ENCODE data around the gene PHTF2.

PHTF2 gene

DNA sequence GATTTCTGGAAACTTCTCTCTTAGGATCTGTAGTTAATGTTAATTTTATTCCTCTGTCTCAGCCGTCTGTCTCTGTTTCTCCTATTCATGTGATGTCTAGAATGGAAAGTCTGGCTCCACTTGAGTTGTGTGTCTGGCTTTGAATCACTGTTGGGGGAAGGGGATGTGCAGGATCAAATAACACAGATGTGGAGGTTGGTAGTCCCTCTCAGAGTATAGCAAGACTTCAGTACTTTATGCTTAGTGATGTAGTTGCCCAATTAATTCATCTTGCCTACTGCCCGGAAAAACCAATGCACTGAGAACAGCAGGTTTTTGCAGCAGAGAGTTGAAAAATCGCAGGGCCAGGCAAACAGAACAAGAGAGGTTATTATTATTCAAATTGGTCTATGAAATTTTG, 79.2 kb downstream of the PHTF2 start:
- Histone ChIP-seq H3K4me3 (ENCODE audit: low read depth, low read length) (no peak overlapping the region), H3K36me3 (ENCODE audit: control insufficient read depth in 2 of 2, insufficient read depth in 1 of 2, low read length in 2 of 2) (no peaks in the 10 kb centered on the region), H3K4me1 (ENCODE audit: control insufficient read depth, insufficient read depth, low read length) (no peaks in the 10 kb centered on the region), H3K9me3 (ENCODE audit: control insufficient read depth, insufficient read depth, low read depth, low read length) (no peaks in the 10 kb centered on the region), H3K27ac (ENCODE audit: extremely low read depth, low read depth, low read length) (no peak overlapping the region; the same call in 1 of the 2 replicates)
- ChIA-PET POLR2A (no interaction called here), CTCF (interaction anchor here (0.6 kb wide), 1 partner anchor 19 kb away, joined by 4 read pairs; no protein-coding TSS in a partner anchor)
- no peak for TF ChIP-seq SALL2 (tag by site-specific recombination; IDR thresholded peaks at IDR 0.05; ENCODE audit: borderline replicate concordance)
- 0 out of 2 replicates have a peak, but pooled peaks have one; percentile 20 for TF ChIP-seq ZNF600 (tag by site-specific recombination; IDR thresholded peaks at IDR 0.05)
- no peak for TF ChIP-seq ZNF157 (tag by site-specific recombination; IDR thresholded peaks at IDR 0.05)
- TF ChIP-seq PRDM4 (tag by site-specific recombination; IDR thresholded peaks at IDR 0.05): no peak
- TF ChIP-seq ZNF501 (tag by site-specific recombination; IDR thresholded peaks at IDR 0.05): no peak
- no peak for TF ChIP-seq ZNF677 (tag by site-specific recombination; IDR thresholded peaks at IDR 0.05)
- TF ChIP-seq ZNF555 (tag by site-specific recombination; conservative IDR thresholded peaks at IDR 0.05): no peak
- no peak for TF ChIP-seq ZNF184 (tag by site-specific recombination; IDR thresholded peaks at IDR 0.05)
- no peak for TF ChIP-seq SP3 (tag by site-specific recombination; IDR thresholded peaks at IDR 0.05)
- no peak for TF ChIP-seq EGR2 (tag by site-specific recombination; IDR thresholded peaks at IDR 0.05; ENCODE audit: low read depth)
- no peak for TF ChIP-seq ZNF311 (tag by site-specific recombination; IDR thresholded peaks at IDR 0.05; ENCODE audit: borderline replicate concordance)
- TF ChIP-seq ZNF112 (tag by site-specific recombination; IDR thresholded peaks at IDR 0.05): no peak
- TF ChIP-seq, protein P1, sequence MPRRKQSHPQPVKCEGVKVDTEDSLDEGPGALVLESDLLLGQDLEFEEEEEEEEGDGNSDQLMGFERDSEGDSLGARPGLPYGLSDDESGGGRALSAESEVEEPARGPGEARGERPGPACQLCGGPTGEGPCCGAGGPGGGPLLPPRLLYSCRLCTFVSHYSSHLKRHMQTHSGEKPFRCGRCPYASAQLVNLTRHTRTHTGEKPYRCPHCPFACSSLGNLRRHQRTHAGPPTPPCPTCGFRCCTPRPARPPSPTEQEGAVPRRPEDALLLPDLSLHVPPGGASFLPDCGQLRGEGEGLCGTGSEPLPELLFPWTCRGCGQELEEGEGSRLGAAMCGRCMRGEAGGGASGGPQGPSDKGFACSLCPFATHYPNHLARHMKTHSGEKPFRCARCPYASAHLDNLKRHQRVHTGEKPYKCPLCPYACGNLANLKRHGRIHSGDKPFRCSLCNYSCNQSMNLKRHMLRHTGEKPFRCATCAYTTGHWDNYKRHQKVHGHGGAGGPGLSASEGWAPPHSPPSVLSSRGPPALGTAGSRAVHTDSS (tag by site-specific recombination; IDR thresholded peaks at IDR 0.05): no peak
- TF ChIP-seq ZNF24 (tag by site-specific recombination; IDR thresholded peaks at IDR 0.05): no peak
- TF ChIP-seq ZNF473 (tag by site-specific recombination; IDR thresholded peaks at IDR 0.05): no peak
- TF ChIP-seq ZNF624 (tag by site-specific recombination; IDR thresholded peaks at IDR 0.05): no peak
- no peak for TF ChIP-seq ZNF214 (tag by site-specific recombination; IDR thresholded peaks at IDR 0.05; ENCODE audit: borderline replicate concordance)
- TF ChIP-seq ZFP3 (tag by site-specific recombination; IDR thresholded peaks at IDR 0.05; ENCODE audit: low read depth): no peak
- no peak for TF ChIP-seq ZNF544 (tag by site-specific recombination; IDR thresholded peaks at IDR 0.05)
- no peak for TF ChIP-seq ZNF514 (tag by site-specific recombination; IDR thresholded peaks at IDR 0.05)
- no peak for TF ChIP-seq ZNF394 (tag by site-specific recombination; IDR thresholded peaks at IDR 0.05; ENCODE audit: borderline replicate concordance)
- TF ChIP-seq ZNF510 (tag by site-specific recombination; IDR thresholded peaks at IDR 0.05; ENCODE audit: insufficient replicate concordance): no peak
- TF ChIP-seq, protein P2, sequence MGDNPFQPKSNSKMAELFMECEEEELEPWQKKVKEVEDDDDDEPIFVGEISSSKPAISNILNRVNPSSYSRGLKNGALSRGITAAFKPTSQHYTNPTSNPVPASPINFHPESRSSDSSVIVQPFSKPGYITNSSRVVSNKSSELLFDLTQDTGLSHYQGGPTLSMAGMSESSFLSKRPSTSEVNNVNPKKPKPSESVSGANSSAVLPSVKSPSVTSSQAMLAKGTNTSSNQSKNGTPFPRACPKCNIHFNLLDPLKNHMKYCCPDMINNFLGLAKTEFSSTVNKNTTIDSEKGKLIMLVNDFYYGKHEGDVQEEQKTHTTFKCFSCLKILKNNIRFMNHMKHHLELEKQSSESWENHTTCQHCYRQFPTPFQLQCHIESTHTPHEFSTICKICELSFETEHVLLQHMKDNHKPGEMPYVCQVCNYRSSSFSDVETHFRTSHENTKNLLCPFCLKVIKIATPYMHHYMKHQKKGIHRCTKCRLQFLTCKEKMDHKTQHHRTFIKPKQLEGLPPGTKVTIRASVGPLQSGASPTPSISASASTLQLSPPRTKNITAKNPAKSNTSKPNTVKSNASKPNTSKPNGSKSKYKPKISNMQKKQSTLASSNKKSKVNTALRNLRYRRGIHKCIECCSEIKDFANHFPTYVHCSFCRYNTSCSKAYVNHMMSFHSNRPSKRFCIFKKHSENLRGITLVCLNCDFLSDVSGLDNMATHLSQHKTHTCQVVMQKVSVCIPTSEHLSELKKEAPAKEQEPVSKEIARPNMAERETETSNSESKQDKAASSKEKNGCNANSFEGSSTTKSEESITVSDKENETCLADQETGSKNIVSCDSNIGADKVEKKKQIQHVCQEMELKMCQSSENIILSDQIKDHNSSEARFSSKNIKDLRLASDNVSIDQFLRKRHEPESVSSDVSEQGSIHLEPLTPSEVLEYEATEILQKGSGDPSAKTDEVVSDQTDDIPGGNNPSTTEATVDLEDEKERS (tag by site-specific recombination; IDR thresholded peaks at IDR 0.05): no peak
- no peak for TF ChIP-seq ZNF324 (tag by site-specific recombination; IDR thresholded peaks at IDR 0.05)
- TF ChIP-seq, protein P3, sequence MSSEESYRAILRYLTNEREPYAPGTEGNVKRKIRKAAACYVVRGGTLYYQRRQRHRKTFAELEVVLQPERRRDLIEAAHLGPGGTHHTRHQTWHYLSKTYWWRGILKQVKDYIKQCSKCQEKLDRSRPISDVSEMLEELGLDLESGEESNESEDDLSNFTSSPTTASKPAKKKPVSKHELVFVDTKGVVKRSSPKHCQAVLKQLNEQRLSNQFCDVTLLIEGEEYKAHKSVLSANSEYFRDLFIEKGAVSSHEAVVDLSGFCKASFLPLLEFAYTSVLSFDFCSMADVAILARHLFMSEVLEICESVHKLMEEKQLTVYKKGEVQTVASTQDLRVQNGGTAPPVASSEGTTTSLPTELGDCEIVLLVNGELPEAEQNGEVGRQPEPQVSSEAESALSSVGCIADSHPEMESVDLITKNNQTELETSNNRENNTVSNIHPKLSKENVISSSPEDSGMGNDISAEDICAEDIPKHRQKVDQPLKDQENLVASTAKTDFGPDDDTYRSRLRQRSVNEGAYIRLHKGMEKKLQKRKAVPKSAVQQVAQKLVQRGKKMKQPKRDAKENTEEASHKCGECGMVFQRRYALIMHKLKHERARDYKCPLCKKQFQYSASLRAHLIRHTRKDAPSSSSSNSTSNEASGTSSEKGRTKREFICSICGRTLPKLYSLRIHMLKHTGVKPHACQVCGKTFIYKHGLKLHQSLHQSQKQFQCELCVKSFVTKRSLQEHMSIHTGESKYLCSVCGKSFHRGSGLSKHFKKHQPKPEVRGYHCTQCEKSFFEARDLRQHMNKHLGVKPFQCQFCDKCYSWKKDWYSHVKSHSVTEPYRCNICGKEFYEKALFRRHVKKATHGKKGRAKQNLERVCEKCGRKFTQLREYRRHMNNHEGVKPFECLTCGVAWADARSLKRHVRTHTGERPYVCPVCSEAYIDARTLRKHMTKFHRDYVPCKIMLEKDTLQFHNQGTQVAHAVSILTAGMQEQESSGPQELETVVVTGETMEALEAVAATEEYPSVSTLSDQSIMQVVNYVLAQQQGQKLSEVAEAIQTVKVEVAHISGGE (tag by site-specific recombination; conservative IDR thresholded peaks at IDR 0.05; ENCODE audit: low read depth): no peak
- TF ChIP-seq ZNF664 (tag by site-specific recombination; IDR thresholded peaks at IDR 0.05): peak; percentile 66; the same call in 1 of the 2 replicates
